HepG2 (cell line): Measurements from ENCODE around the gene COX7A2L. TPM values are rescaled to one million over a fixed set of nuclear protein-coding genes. Genes with fewer than 3 reads are reported as not detected.

ENCODE experiments used
- BRCA1 ChIP-seq: sonication (generic); formaldehyde crosslinking; IDR thresholded peaks from 2 replicates; pipeline ENCODE4 v1.4.0; 2020; ENCODE audit warnings: missing genetic modification reagents
- CHCHD3 ChIP-seq: sonication (generic); formaldehyde crosslinking; IDR thresholded peaks from 2 replicates; pipeline ENCODE4 v1.8.0; 2022; ENCODE audit warnings: mild to moderate bottlenecking, missing genetic modification reagents, moderate library complexity
- CREB1 ChIP-seq, 2 experiments: fragments of 450-650 bp in 1 of 2; IDR thresholded peaks; 2 replicates each; pipeline ENCODE4 v1.6.1; 2016 to 2017; ENCODE audit warnings: control low read depth in 1 of 2, mild to moderate bottlenecking in 1 of 2, missing compliant biosample characterization in 1 of 2, missing genetic modification characterization in 1 of 2
- GATA4 ChIP-seq: sonication (generic); IDR thresholded peaks from 2 replicates; pipeline ENCODE4 v1.6.1; 2016; ENCODE audit warnings: antibody characterized with exemption, low read depth, borderline replicate concordance
- HOXA3 ChIP-seq: sonication (generic); formaldehyde crosslinking; IDR thresholded peaks from 2 replicates; pipeline ENCODE4 v1.5.0; 2020; ENCODE audit warnings: missing genetic modification reagents
- KLF13 ChIP-seq: sonication (generic); formaldehyde crosslinking; IDR thresholded peaks from 2 replicates; pipeline ENCODE4 v1.4.0; 2020; ENCODE audit warnings: mild to moderate bottlenecking, missing genetic modification reagents
- MAFK ChIP-seq, 2 experiments: IDR thresholded peaks in 1 of 2; conservative IDR thresholded peaks in 1 of 2; 2 replicates each; pipeline ENCODE4 v1.6.1; 2011; ENCODE audit warnings: improper control_type of control experiment in 2 of 2, low read length in 2 of 2
- MATR3 ChIP-seq: sonication (generic); formaldehyde crosslinking; IDR thresholded peaks from 2 replicates; pipeline ENCODE4 v1.4.0; 2020; ENCODE audit warnings: missing genetic modification reagents
- SOX13 ChIP-seq, 3 experiments: fragments of 450-650 bp in 1 of 3; sonication (generic) in 1 of 3; formaldehyde crosslinking in 1 of 3; IDR thresholded peaks in 2 of 3; conservative IDR thresholded peaks in 1 of 3; 2 replicates each; pipeline versions ENCODE4 v1.5.0 to v1.6.1; 2016 to 2020; ENCODE audit warnings: antibody characterized with exemption in 1 of 3, mild to moderate bottlenecking in 1 of 3, missing compliant biosample characterization in 1 of 3, missing genetic modification reagents in 1 of 3, moderate library complexity in 1 of 3
- ZFP36 ChIP-seq: fragments of 150-350 bp; IDR thresholded peaks from 2 replicates; pipeline ENCODE4 v1.6.1; 2018; ENCODE audit warnings: borderline replicate concordance, low read length, low read depth; ENCODE audit not compliant: partially characterized antibody
- ZIK1 ChIP-seq: sonication (generic); formaldehyde crosslinking; IDR thresholded peaks from 2 replicates; pipeline ENCODE4 v1.5.0; 2020; ENCODE audit warnings: mild to moderate bottlenecking, low read depth, missing genetic modification reagents, borderline replicate concordance
- ZNF143 ChIP-seq: sonication (generic); formaldehyde crosslinking; IDR thresholded peaks from 2 replicates; pipeline ENCODE4 v1.4.0; 2020; ENCODE audit warnings: missing genetic modification reagents
- ZNF232 ChIP-seq: sonication (generic); formaldehyde crosslinking; IDR thresholded peaks from 2 replicates; pipeline ENCODE4 v1.4.0; 2020; ENCODE audit warnings: missing genetic modification reagents, borderline replicate concordance
- polyA plus RNA-seq, 8 experiments: library from polyadenylated mRNA; depleted of rRNA in 3 of 8; stranded (reverse) in 7 of 8; unstranded in 1 of 8; fragments of >200 nt; fragmentation: Illumina TruSeq in 4 of 8; extraction: Trizol in 4 of 8; gene quantifications; 2 replicates each; pipeline versions ENCODE4 v1.2.1 to v1.2.3, GENCODE V29; 2011 to 2016; ENCODE audit warnings: low read depth in 4 of 8, missing spikeins in 1 of 8, mixed read lengths in 1 of 8; ENCODE audit not compliant: insufficient read depth in 1 of 8
- total RNA-seq, 5 experiments: library from RNA; depleted of rRNA; stranded (reverse); fragments of >200 nt; fragmentation: Illumina TruSeq; extraction: Trizol; gene quantifications; 2 replicates each; pipeline ENCODE4 v1.2.3, GENCODE V29; 2016; ENCODE audit warnings: low read depth in 1 of 5
- TF ChIP-seq, protein P1 (sequence below): sonication (generic); formaldehyde crosslinking; IDR thresholded peaks from 2 replicates; pipeline ENCODE4 v1.5.0; 2020; ENCODE audit warnings: missing genetic modification reagents, mild to moderate bottlenecking, borderline replicate concordance
- TF ChIP-seq, protein P2 (sequence below): IDR thresholded peaks from 2 replicates; pipeline ENCODE4 v1.4.0; 2020; ENCODE audit warnings: mild to moderate bottlenecking, missing genetic modification reagents
- TF ChIP-seq, protein P3 (sequence below): sonication (generic); formaldehyde crosslinking; IDR thresholded peaks from 2 replicates; pipeline ENCODE4 v1.4.0; 2020; ENCODE audit warnings: missing genetic modification reagents; ENCODE audit errors: not compliant biosample characterization
- TF ChIP-seq, protein P4 (sequence below): sonication (generic); formaldehyde crosslinking; IDR thresholded peaks from 2 replicates; pipeline ENCODE4 v1.9.0; 2021; ENCODE audit warnings: missing genetic modification reagents, borderline replicate concordance
- TF ChIP-seq, protein P5 (sequence below): sonication (generic); formaldehyde crosslinking; IDR thresholded peaks from 2 replicates; pipeline ENCODE4 v1.5.0; 2020; ENCODE audit warnings: missing genetic modification reagents

Gene COX7A2L
- total and polyA plus RNA-seq, 2 of the 13 experiments (the other 11 are each of a cell fraction or from before 2014, with no cell fraction given), result 155 to 201 TPM

DNA sequence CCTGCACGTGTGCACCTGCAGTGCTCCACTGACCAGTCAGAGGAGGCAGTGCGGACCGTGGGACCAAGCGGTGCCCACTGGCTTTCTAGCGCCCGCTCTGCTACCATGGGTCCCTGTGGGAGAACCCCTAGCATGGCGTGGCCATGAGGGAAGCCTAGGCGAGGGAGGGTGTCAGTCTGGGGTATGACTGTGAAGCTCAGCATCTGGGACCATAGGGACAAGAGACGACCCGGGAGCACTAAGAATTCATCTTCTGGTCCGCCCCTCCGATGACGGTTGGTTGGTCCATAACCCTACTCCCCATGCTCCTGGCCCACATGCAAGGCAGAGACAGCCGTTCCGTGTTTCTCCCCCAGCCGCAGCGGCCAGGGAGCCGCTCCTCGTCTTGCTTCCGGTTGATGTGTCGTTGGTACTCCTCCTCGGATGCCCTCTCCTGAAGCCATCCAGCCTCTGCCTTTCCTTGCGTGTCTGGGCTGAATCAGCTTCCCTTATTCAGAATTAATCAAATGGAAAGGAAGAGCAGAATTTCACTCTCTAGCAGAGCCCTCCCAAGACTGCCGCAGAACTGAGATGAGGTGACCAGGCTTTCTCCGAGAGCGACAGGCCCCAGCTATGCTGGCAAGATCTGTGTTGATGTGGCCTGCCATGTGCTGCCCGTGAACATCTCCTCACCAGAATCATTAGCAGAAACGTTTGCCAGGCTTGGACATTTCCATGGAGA is 23.0 kb downstream of the COX7A2L start (continued):
- no peak for TF ChIP-seq MATR3
- TF ChIP-seq, protein P1, sequence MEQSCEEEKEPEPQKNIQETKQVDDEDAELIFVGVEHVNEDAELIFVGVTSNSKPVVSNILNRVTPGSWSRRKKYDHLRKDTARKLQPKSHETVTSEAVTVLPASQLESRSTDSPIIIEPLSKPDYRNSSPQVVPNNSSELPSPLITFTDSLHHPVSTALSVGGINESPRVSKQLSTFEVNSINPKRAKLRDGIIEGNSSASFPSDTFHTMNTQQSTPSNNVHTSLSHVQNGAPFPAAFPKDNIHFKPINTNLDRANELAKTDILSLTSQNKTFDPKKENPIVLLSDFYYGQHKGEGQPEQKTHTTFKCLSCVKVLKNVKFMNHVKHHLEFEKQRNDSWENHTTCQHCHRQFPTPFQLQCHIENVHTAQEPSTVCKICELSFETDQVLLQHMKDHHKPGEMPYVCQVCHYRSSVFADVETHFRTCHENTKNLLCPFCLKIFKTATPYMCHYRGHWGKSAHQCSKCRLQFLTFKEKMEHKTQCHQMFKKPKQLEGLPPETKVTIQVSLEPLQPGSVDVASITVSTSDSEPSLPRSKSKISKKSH (CRISPR knock-in tag), result no peak
- no peak for TF ChIP-seq ZFP36
- TF ChIP-seq MAFK (conservative IDR thresholded peaks at IDR 0.05 in 1 of 2, IDR thresholded peaks at IDR 0.05 in 1 of 2; ENCODE audit: low read length in 2 of 2), result no peak
- TF ChIP-seq BRCA1 (CRISPR knock-in tag), result no peak
- no peak for TF ChIP-seq GATA4
- TF ChIP-seq, protein P2, sequence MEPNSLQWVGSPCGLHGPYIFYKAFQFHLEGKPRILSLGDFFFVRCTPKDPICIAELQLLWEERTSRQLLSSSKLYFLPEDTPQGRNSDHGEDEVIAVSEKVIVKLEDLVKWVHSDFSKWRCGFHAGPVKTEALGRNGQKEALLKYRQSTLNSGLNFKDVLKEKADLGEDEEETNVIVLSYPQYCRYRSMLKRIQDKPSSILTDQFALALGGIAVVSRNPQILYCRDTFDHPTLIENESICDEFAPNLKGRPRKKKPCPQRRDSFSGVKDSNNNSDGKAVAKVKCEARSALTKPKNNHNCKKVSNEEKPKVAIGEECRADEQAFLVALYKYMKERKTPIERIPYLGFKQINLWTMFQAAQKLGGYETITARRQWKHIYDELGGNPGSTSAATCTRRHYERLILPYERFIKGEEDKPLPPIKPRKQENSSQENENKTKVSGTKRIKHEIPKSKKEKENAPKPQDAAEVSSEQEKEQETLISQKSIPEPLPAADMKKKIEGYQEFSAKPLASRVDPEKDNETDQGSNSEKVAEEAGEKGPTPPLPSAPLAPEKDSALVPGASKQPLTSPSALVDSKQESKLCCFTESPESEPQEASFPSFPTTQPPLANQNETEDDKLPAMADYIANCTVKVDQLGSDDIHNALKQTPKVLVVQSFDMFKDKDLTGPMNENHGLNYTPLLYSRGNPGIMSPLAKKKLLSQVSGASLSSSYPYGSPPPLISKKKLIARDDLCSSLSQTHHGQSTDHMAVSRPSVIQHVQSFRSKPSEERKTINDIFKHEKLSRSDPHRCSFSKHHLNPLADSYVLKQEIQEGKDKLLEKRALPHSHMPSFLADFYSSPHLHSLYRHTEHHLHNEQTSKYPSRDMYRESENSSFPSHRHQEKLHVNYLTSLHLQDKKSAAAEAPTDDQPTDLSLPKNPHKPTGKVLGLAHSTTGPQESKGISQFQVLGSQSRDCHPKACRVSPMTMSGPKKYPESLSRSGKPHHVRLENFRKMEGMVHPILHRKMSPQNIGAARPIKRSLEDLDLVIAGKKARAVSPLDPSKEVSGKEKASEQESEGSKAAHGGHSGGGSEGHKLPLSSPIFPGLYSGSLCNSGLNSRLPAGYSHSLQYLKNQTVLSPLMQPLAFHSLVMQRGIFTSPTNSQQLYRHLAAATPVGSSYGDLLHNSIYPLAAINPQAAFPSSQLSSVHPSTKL (CRISPR knock-in tag), result no peak
- TF ChIP-seq KLF13 (CRISPR knock-in tag), result no peak
- TF ChIP-seq SOX13 (IDR thresholded peaks at IDR 0.05), result no peak
- no peak for TF ChIP-seq SOX13 (CRISPR knock-in tag; conservative IDR thresholded peaks at IDR 0.05 in 1 of 2, IDR thresholded peaks at IDR 0.05 in 1 of 2)
- TF ChIP-seq, protein P3, sequence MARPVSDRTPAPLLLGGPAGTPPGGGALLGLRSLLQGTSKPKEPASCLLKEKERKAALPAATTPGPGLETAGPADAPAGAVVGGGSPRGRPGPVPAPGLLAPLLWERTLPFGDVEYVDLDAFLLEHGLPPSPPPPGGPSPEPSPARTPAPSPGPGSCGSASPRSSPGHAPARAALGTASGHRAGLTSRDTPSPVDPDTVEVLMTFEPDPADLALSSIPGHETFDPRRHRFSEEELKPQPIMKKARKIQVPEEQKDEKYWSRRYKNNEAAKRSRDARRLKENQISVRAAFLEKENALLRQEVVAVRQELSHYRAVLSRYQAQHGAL (CRISPR knock-in tag), result no peak
- TF ChIP-seq, protein P4, sequence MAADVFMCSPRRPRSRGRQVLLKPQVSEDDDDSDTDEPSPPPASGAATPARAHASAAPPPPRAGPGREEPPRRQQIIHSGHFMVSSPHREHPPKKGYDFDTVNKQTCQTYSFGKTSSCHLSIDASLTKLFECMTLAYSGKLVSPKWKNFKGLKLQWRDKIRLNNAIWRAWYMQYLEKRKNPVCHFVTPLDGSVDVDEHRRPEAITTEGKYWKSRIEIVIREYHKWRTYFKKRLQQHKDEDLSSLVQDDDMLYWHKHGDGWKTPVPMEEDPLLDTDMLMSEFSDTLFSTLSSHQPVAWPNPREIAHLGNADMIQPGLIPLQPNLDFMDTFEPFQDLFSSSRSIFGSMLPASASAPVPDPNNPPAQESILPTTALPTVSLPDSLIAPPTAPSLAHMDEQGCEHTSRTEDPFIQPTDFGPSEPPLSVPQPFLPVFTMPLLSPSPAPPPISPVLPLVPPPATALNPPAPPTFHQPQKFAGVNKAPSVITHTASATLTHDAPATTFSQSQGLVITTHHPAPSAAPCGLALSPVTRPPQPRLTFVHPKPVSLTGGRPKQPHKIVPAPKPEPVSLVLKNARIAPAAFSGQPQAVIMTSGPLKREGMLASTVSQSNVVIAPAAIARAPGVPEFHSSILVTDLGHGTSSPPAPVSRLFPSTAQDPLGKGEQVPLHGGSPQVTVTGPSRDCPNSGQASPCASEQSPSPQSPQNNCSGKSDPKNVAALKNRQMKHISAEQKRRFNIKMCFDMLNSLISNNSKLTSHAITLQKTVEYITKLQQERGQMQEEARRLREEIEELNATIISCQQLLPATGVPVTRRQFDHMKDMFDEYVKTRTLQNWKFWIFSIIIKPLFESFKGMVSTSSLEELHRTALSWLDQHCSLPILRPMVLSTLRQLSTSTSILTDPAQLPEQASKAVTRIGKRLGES (CRISPR knock-in tag), result no peak
- TF ChIP-seq, protein P5, sequence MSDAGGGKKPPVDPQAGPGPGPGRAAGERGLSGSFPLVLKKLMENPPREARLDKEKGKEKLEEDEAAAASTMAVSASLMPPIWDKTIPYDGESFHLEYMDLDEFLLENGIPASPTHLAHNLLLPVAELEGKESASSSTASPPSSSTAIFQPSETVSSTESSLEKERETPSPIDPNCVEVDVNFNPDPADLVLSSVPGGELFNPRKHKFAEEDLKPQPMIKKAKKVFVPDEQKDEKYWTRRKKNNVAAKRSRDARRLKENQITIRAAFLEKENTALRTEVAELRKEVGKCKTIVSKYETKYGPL, result no peak
- no peak for TF ChIP-seq ZNF232 (CRISPR knock-in tag)
- TF ChIP-seq ZNF143 (CRISPR knock-in tag), result no peak
- no peak for TF ChIP-seq CHCHD3 (CRISPR knock-in tag)
- TF ChIP-seq ZIK1 (CRISPR knock-in tag), result no peak
- no peak; the same call in 1 of the 2 replicates for TF ChIP-seq HOXA3 (CRISPR knock-in tag)
- TF ChIP-seq CREB1 (IDR thresholded peaks at IDR 0.05), result no peak
- TF ChIP-seq CREB1 (CRISPR knock-in tag; IDR thresholded peaks at IDR 0.05), result no peak
